Measurements from ENCODE around the gene GBX1.

DNA sequence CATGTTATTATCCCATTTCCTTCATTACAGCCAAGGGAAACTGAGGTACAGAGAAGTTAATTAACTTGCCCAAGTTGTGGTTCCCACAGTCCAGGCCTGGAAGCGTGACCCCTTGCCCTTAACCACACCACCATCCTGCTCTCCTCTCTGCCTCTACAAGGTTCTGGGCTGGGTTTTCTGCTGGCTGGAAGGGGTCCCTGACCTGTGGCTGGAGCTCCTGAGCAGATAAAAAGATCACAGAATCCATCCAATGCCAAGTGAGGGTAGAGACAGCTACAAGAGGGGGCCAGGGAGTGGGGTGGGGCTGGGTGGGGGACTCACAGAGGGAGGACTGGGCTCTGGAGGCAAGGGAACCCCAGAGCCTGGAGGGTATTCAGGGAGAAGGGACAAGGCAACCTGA lies 9.8 kb upstream of the GBX1 start:
- TF ChIP-seq, protein P1, sequence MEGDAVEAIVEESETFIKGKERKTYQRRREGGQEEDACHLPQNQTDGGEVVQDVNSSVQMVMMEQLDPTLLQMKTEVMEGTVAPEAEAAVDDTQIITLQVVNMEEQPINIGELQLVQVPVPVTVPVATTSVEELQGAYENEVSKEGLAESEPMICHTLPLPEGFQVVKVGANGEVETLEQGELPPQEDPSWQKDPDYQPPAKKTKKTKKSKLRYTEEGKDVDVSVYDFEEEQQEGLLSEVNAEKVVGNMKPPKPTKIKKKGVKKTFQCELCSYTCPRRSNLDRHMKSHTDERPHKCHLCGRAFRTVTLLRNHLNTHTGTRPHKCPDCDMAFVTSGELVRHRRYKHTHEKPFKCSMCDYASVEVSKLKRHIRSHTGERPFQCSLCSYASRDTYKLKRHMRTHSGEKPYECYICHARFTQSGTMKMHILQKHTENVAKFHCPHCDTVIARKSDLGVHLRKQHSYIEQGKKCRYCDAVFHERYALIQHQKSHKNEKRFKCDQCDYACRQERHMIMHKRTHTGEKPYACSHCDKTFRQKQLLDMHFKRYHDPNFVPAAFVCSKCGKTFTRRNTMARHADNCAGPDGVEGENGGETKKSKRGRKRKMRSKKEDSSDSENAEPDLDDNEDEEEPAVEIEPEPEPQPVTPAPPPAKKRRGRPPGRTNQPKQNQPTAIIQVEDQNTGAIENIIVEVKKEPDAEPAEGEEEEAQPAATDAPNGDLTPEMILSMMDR (IDR thresholded peaks at IDR 0.05; ENCODE audit: low read depth, low read length), result no peak
- no peak for TF ChIP-seq POLR2A (IDR thresholded peaks at IDR 0.05; ENCODE audit: extremely low read depth, insufficient read length)
- TF ChIP-seq, protein P2, sequence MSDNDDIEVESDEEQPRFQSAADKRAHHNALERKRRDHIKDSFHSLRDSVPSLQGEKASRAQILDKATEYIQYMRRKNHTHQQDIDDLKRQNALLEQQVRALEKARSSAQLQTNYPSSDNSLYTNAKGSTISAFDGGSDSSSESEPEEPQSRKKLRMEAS (IDR thresholded peaks at IDR 0.05; ENCODE audit: low read depth, low read length), result no peak
